GM12873 (cell line): Measurements from ENCODE around the gene MAP6D1.

ENCODE experiments used
- CTCF ChIP-seq: IDR thresholded peaks from 2 replicates; pipeline ENCODE4 v1.5.1; 2012; ENCODE audit warnings: low read depth, mild to moderate bottlenecking, moderate library complexity, low read length, control low read depth; ENCODE audit not compliant: insufficient read depth; ENCODE audit errors: missing control alignments

The MAP6D1 gene

GRCh38 chr3:183823963-183824362, 1.4 kb downstream of the MAP6D1 start:
- TF ChIP-seq CTCF = no peak

- no peak for TF ChIP-seq CTCF
Measured at GRCh38 chr3:183822631-183823030, 2.7 kb downstream of the MAP6D1 start.

GRCh38 chr3:183819831-183820230, 5.5 kb downstream of the MAP6D1 start:
- no peak for TF ChIP-seq CTCF

GRCh38 chr3:183818706-183819624, 6.4 kb downstream of the MAP6D1 start:
- TF ChIP-seq CTCF = no peak

- no peak for TF ChIP-seq CTCF
Measured at GRCh38 chr3:183818041-183818620, 7.2 kb downstream of the MAP6D1 start.

DNA sequence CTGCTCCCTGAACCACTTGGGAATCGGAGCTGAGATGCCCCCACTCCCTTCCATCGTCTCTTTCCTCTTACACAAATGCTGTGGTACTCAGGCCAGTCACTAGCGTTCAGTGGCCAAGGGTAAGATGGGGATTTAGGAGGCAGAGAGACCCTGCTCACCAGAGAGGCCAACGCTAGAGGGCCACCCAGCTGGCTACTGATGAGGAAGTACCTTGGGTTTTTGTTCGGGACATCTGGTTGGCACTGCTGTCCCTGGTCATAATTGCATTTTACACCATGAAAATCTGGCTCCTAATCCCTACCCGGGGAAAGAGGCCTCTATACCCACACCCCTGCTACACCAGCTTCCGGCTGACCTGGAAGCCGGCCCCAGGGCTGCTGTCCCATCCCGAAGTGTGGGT, 7.7 kb downstream of the MAP6D1 start:
- TF ChIP-seq CTCF = no peak

GRCh38 chr3:183816681-183817510, 8.5 kb downstream of the MAP6D1 start:
- no peak for TF ChIP-seq CTCF
